ENCODE results near the gene ZEB2.

DNA sequence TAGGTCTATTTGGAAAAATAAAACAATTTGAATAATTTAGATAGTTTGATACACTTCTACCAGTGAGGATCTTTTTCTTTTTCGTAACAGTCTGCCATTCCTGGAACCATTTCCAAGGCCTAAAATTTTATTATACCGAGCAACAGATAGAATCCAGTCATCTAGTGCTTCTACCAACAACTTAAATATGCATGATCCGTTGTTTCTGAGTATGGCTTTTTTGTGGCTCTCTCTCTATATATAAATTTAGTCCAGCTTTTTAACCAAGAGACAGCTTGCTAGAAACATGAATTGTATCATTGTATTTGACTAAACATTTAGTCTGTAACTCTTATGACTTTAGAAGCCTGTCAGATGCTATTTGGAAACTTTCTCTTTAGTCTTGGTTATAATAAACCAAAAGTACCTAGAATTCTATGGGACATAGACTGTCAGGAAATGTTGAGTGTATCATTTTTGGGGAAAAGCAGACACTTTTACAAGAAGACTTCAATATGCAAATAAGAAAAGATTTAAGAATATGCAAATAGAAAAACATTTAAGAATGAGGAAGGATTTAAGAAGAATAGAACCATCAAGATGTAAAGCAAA, 161.4 kb downstream of the ZEB2 start:
- TF ChIP-seq POLR2AphosphoS5 (IDR thresholded peaks at IDR 0.05; ENCODE audit: low read depth, low read length) (no peak), CTCF (IDR thresholded peaks at IDR 0.05) (no peak)
- TF ChIP-seq, protein P1, sequence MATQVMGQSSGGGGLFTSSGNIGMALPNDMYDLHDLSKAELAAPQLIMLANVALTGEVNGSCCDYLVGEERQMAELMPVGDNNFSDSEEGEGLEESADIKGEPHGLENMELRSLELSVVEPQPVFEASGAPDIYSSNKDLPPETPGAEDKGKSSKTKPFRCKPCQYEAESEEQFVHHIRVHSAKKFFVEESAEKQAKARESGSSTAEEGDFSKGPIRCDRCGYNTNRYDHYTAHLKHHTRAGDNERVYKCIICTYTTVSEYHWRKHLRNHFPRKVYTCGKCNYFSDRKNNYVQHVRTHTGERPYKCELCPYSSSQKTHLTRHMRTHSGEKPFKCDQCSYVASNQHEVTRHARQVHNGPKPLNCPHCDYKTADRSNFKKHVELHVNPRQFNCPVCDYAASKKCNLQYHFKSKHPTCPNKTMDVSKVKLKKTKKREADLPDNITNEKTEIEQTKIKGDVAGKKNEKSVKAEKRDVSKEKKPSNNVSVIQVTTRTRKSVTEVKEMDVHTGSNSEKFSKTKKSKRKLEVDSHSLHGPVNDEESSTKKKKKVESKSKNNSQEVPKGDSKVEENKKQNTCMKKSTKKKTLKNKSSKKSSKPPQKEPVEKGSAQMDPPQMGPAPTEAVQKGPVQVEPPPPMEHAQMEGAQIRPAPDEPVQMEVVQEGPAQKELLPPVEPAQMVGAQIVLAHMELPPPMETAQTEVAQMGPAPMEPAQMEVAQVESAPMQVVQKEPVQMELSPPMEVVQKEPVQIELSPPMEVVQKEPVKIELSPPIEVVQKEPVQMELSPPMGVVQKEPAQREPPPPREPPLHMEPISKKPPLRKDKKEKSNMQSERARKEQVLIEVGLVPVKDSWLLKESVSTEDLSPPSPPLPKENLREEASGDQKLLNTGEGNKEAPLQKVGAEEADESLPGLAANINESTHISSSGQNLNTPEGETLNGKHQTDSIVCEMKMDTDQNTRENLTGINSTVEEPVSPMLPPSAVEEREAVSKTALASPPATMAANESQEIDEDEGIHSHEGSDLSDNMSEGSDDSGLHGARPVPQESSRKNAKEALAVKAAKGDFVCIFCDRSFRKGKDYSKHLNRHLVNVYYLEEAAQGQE (IDR thresholded peaks at IDR 0.05; ENCODE audit: insufficient read depth in 1 of 2, low read depth in 2 of 2, low read length in 1 of 2): no peak

Data from Panc1 (cell line).